HG02588 (cell line): Measurements from ENCODE around the gene MAST1.
"Not testable (repeated sequence)": the region's sequence is repeated elsewhere in the genome, so short reads cannot be mapped to it uniquely, and the experiment has no call there.

Experiments used
- ATAC-seq: cut with Tn5 transposase; IDR thresholded peaks from one replicate; pipeline ENCODE4 v1.9.1; 2021; ENCODE audit warnings: mild to moderate bottlenecking, moderate library complexity; ENCODE audit not compliant: unreplicated experiment

MAST1 gene

GRCh38 chr19:12838182-12838885, at the start of gene MAST1:
MAST1 (plus strand) TSS chr19:12838515; CDS start chr19:12838573, 58 bp downstream.
- ATAC-seq: no peak

GRCh38 chr19:12788682-12789097, 49.6 kb upstream of the MAST1 start:
- no peak for ATAC-seq

DNA sequence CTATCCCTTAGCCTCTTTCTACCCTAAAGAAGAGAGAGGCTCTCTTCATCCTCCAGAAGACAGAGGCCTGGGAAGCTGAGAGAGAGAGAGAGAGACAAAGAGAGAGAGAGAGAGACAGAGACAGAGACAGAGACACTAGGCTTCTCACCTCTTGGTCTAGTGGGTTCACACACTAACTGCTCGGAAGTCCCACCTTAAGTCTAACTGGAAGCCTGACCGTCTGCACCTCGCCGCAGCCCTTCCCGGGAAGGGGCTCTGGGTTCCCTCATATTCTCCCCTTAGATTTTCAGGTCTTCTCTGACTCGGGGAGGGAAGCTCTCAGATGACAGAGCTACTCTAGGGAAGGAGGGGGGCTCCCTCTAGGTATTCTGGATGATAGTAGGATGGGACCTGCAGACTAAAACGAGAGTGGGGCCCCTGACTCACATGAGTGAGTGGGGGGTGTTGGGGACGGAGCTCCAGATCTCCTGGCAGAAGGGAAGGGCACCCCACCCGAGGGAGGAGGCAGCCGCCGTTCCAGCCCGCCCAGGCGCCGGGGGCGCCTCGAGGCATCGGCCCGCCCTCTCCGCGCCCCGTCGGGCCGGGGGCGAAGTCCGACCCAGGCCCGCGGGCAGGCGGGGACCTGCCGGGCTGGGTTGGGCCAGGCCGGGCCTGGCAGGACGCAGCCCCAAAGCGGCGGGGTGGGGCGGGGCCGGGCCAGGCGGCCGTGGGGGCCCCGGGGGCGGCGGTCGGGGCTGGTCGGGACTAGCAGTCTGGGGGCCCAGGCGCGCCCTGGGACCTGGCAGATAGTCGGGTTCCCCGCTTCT, 49.0 kb upstream of the MAST1 start:
- ATAC-seq: no peak

DNA sequence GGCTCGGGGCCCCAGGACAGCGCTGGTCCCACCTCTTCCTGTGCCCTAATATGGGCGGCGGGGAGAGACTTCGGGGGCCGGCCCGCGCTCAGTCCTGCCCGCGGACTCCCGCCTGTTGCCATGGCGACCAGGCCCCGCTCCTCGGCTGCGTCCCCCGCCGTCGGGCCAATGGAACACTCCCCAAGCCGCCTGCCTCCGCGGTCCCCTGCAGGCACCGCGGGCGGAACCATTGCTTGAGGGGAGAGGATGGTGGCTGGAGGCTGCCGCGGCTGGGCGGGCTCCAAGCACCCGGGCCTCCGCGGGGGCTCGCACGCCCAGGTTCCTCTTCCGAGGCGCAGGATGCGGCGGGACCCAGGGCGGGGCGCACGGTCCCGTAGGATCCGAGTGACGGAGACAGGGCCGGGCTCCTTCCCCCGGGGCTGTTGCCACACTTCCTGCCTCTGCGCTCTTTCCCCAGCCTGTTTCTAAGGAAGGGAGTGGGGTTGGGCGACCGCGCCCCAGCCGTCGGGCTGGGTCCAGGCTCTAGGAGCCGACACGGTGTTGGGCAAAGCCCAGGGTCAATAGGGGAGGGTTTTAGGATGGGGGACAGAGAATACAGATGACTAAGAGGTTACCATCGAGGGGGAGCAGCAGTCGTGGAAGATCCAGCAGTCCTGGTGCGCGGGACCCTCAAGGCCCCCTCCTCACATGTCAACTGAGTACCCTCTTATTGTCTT, 48.3 kb upstream of the MAST1 start:
- peak; percentile 32 for ATAC-seq

GRCh38 chr19:12790628-12791344, 47.5 kb upstream of the MAST1 start:
- ATAC-seq: no peak

GRCh38 chr19:12791345-12792050, 46.8 kb upstream of the MAST1 start, which contains the start of gene JUNB:
JUNB (plus strand) TSS chr19:12791486; CDS start chr19:12791772, 286 bp downstream.
- ATAC-seq: peak; percentile 27

GRCh38 chr19:12792051-12792852, 46.1 kb upstream of the MAST1 start:
- ATAC-seq: no peak

GRCh38 chr19:12792853-12793289, 45.4 kb upstream of the MAST1 start:
- ATAC-seq: no peak

- ATAC-seq: peak; percentile 33
These were observed 44.8 kb upstream of the MAST1 start for GRCh38 chr19:12793290-12794195.

DNA sequence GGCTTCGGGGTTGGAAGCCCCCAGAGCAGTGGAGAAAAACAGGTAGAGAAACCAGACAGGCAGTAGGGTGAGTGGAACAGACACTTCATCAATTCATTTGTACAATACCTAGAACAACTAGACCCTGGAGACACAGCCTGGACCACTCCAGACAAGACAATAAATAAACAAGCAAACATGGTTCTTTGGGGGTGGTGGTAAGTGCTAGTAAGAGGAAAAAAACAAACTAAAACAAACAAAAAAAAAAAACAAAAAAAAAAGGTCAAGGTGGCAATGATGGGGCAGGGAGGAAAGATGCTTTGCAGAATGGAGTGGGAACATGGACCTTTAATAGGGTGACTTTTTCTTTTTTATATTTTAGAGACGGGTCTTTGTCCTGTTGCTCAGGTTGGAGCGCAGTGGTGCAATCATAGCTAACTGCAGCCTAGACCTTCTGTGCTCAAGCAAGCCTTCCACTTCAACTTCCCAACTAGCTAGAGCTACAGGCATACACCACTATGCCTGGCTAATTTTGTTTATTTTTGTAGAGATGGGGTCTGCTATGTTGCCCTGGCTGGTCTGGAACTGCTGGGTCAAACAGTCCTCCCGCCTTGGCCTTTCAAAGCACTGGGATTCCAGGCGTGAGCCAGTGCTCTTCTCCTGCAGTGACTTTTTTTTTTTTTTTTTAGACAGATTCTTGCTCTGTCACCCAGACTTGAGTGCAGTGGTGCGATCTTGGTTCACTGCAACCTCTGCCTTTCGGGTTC, 43.9 kb upstream of the MAST1 start:
- ATAC-seq: no peak

- ATAC-seq: no peak
These were observed 43.3 kb upstream of the MAST1 start for GRCh38 chr19:12794971-12795381.

DNA sequence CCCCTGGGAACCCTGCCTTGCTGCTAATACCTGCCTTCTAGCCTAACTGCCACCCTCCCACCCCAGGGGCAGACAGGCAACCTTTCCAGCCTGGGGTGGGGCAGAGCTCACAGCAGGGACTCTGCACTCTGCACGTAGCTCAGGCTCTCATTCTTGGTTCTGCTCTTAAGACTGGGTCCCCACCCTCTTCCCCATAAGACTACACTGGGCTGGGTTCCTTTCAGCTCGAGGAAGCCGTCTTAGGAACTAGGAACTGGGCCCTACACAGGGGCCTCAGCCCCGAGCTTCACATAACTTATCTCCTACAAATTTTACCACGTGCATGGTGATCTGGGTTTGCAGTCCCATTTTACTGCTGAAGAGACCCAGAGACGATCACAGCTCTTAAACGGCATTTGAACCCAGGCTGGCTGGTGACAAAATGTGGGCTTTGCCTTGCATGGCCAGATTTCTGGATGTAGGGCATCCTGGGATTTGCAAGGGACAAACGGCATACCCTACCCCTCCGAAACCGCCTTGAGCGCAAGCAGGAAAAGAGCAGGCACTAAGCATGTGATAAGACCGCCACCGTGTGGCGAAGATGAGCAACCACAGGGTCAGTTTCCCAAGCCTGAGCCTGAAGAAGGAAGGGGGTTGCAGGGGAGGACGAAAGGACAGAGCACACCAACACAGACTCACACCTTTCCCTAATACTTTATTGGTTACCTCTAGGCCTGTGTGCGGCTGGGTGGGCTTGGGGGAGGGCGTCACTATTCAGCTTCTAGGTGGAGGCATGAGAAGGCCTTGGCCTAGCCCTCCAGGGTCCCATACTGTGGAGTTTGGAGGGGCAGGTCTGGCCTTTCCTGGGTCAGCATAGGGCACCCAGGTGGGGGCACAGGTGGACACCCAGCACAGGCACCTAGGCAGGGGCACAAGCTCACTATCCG, 41.9 kb upstream of the MAST1 start:
- no peak for ATAC-seq

GRCh38 chr19:12797141-12797587, 41.2 kb upstream of the MAST1 start:
- ATAC-seq: no peak

DNA sequence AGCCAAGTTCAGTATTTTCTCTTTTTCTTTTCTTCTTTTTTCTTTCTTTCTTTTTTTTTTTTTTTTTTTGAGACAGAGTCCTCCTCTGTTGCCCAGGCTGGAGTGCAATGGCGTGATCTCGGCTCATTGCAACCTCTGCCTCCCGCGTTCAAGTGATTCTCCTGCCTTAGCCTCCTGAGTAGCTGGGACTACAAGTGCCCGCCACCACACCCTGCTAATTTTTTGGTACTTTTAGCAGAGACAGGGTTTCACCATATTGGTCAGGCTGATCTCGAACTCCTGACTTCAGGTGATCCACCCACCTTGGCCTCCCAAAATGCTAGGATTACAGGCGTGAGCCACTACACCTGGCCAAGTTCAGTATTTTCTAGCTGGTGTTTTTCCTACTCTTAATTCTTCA, 40.7 kb upstream of the MAST1 start:
- not testable (repeated sequence) for ATAC-seq

DNA sequence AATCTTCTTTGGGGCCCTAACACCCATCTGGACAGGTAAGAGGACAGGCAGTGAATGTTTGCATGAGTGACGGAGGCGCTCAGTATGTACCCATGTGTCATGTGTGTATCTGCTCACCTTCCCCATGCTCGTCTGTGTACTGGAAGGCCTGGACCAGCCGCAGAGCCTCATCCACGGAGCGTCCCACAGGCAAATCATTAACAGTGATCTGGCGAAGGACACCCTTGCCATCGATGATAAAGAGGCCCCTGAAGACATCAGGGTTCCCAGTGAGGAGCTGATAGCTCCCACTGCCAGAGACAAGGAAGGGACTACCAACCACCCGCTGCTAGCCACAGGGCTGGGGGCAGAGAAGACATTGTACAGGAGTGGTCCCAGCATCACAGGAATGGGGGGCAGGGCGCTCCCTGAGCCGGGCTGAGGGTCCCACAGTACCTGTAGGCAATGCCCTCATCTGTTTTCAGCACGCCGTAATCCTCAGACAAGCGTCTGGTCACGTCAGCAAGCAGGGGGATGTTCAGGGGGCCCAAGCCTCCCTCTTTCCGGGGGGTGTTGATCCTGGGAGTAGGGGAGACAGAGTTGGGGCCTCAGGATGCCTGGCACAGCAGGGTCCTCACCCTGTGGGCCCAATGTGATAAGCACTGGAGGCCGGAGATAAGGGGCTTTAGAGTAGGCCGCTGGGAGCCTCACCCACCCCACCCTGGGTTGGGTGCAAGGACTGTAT, 38.4 kb upstream of the MAST1 start:
- no peak for ATAC-seq

DNA sequence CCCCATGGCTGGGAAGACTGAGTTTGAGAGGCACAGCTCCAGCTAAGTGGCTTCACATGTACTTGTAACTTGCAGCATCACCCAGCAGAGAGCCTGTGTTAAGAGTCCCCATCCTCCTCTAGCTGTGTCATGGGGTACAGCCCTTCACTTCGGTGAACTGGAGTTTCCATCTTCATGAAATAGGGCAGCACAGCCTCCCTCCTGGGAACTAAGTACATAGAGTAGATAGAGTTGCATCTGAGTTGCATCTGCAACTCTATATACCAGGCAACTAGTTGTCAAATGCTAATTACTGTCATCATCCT, 37.9 kb upstream of the MAST1 start:
- no peak for ATAC-seq
